HFF-Myc (cell line): ENCODE results near the gene RESF1.

Experiments used
- DNase-seq: peaks from one replicate; pipeline ENCODE4 v3.0.0-alpha.2; 2011; ENCODE audit warnings: low read depth; ENCODE audit errors: extremely low read depth
- H3K4me3 ChIP-seq: replicated peaks from 2 replicates; pipeline ENCODE4 v1.5.1; 2011; ENCODE audit warnings: low read depth, mild to moderate bottlenecking, control low read depth, low read length
- TF ChIP-seq, protein P1 (sequence below): IDR thresholded peaks from 2 replicates; pipeline ENCODE4 v1.5.1; 2012; ENCODE audit warnings: mild to moderate bottlenecking, low read depth, low read length, control low read depth; ENCODE audit errors: missing control alignments

RESF1 gene, protein sequence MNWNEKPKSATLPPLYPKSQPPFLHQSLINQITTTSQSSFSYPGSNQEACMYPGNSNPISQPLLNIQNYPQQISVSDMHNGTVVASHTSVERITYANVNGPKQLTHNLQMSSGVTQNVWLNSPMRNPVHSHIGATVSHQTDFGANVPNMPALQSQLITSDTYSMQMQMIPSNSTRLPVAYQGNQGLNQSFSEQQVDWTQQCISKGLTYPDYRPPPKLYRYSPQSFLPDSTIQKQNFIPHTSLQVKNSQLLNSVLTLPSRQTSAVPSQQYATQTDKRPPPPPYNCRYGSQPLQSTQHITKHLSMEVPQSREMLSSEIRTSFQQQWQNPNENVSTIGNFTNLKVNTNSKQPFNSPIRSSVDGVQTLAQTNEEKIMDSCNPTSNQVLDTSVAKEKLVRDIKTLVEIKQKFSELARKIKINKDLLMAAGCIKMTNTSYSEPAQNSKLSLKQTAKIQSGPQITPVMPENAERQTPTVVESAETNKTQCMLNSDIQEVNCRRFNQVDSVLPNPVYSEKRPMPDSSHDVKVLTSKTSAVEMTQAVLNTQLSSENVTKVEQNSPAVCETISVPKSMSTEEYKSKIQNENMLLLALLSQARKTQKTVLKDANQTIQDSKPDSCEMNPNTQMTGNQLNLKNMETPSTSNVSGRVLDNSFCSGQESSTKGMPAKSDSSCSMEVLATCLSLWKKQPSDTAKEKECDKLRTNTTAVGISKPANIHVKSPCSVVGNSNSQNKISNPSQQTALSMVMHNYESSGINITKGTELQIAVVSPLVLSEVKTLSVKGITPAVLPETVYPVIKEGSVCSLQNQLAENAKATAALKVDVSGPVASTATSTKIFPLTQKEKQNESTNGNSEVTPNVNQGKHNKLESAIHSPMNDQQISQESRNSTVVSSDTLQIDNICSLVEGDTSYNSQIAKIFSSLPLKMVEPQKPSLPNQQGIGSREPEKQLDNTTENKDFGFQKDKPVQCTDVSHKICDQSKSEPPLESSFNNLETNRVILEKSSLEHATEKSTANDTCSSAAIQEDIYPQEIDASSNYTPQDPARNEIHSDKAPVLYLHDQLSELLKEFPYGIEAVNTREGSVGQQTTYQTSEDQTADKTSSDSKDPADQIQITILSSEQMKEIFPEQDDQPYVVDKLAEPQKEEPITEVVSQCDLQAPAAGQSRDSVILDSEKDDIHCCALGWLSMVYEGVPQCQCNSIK (N-terminal part only)

DNA sequence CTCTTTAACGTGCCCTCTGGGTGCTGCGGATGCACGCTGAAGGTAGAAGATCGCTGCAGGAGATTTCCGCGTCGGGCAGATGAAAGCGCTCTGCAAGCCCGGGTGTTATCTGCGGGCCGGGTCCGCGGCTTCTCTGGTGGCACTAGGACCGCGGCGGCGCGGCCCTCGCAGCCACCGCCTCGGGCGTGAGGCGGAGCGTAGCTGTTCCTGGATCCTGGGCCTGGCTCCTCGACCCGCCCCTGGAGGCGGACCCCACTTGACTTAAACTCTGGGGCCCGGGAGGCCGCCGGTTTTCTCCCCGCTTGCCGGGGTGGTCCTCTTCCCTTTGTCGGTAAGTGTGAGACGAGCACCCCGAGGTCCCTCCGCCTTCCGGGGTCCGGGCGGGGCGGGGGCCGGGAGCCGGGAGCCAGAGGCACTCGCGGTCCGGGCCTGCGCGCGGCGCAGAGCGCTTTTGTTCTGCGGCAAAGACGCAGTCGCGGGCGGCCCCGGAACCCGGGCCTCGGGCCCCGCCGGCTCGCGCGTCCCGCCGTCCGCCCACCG lies at the start of gene RESF1:
Gene RESF1 (plus strand): TSS at position 255 of the 540 bp plus-strand sequence. CDS start 21,541 bp downstream, outside the sequence.
- peak within 1 kb of the TSS; percentile 60 for H3K4me3 ChIP-seq
- peak; percentile 51 for DNase-seq
- TF ChIP-seq, protein P1, sequence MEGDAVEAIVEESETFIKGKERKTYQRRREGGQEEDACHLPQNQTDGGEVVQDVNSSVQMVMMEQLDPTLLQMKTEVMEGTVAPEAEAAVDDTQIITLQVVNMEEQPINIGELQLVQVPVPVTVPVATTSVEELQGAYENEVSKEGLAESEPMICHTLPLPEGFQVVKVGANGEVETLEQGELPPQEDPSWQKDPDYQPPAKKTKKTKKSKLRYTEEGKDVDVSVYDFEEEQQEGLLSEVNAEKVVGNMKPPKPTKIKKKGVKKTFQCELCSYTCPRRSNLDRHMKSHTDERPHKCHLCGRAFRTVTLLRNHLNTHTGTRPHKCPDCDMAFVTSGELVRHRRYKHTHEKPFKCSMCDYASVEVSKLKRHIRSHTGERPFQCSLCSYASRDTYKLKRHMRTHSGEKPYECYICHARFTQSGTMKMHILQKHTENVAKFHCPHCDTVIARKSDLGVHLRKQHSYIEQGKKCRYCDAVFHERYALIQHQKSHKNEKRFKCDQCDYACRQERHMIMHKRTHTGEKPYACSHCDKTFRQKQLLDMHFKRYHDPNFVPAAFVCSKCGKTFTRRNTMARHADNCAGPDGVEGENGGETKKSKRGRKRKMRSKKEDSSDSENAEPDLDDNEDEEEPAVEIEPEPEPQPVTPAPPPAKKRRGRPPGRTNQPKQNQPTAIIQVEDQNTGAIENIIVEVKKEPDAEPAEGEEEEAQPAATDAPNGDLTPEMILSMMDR: no peak

DNA sequence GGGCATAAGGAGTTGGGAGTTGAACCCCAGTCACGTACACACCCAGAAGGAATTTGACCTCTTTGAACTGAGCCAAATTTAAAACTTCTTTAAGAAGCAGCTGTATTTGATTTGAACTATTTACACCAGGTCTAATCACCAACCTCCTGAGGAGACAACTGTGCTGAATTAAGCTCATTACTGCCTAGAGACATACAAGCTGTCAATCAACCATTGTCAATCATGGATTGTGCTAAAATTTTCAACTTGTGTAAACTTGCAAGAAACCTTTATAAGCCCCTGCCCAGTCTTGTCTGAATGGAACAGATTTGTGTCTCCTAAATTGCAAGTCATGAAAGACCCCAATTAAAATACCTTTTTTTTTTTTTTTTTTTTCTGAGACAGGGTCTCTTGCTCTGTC lies 44.3 kb upstream of the RESF1 start:
- DNase-seq: no peak
- TF ChIP-seq, protein P1: no peak
- H3K4me3 ChIP-seq: no peak overlapping the region

DNA sequence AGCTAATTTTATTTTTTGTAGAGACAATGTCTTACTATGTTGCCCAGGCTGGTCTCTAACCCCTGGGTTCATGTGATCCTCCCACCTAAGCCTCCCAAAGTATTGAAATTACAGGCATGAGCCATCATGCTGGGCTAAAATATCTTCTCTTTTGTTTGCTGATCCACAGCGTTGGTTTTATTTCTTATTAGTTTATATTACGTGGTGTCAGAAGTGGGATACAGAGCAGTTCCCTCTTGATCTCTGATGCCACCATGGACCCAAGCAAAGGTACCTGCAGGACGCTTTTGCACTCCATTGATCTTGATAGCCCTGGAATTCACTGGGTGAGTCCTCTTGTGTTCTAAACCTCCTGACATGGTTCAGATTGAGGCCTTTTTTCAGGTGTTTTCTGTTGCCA lies 43.8 kb upstream of the RESF1 start:
- TF ChIP-seq, protein P1: no peak
- H3K4me3 ChIP-seq: no peak overlapping the region
- no peak for DNase-seq

DNA sequence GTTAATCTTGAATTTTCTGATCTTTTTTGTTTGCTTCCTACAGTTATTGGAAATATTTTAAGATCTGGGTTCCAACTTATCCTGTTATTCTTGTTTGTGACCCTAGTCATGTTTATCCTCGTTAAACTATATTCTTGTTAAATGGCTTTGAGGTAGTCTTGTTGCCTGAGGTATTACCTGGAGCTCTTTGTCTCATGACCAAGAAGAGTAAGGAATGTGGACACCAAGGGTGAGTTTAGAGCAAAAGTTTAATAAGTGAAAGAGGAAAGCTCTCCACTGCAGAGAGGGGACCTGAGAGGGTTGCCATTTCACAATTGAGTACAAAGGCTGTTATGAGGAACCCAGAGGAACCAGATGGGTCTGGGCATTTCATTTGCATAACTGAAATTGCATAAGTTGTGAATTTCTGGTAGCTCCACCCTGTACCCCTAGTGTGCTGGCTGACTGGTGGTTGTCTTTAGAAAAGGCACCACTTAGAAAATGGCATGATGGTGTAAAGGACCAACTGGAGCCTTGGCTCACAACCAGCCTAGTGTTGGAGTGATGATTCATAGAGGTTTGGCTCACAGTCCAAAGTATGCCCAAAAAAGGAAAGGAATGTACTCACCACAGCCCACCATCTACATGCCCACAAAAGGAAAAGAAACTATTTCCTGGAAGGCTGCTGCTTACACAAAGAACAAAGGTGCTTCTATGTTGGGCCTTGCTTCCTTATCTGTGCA lies 36.7 kb upstream of the RESF1 start:
- DNase-seq: peak; percentile 21
- H3K4me3 ChIP-seq: no peak overlapping the region
- TF ChIP-seq, protein P1: no peak

DNA sequence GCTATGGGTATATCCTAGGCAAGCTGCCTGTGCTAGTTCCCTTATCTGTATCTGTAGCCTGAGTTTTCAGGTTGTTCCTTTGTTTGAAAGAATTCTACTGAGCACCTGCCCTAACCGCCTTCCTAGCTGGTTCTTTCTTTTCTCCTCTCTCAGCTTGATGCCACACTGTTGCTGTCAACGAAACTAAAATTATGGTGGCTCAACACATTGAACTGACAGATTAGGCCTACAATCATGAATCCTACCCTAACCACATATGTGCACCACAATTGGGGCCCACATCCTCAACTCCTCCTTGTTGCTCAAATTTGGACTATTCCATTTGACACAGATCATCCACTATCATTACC lies 36.2 kb upstream of the RESF1 start:
- TF ChIP-seq, protein P1: no peak
- H3K4me3 ChIP-seq: no peak overlapping the region
- no peak for DNase-seq
